GM19324 (cell line): ENCODE measurements around the gene GRIK1.
"Not testable (repeated sequence)": the region's sequence is repeated elsewhere in the genome, so short reads cannot be mapped to it uniquely, and the experiment has no call there.

Experiments used
- ATAC-seq: cut with Tn5 transposase; IDR thresholded peaks from one replicate; pipeline ENCODE4 v1.9.1; 2021; ENCODE audit warnings: mild to moderate bottlenecking, moderate library complexity; ENCODE audit not compliant: unreplicated experiment, low FRiP score

The GRIK1 gene

DNA sequence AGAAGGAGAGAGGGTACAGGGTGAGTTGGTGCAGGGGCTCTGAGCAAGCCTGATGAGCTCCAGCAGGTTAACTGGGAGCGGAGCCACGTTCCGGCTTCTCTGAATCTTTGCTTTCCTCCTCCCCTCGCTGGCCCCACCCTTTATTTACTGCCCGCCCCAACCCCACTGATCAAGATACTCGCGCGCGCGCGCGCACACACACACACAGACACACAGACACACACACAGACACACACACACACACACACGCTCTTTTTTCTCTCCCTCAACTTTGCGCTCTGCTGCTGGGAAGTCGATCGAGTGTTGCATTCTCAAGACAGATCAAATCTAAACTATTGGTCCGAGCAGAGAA lies at the start of gene GRIK1:
GRIK1 (minus strand) TSS at position 73 of the 352 bp plus-strand sequence.
- no peak for ATAC-seq

DNA sequence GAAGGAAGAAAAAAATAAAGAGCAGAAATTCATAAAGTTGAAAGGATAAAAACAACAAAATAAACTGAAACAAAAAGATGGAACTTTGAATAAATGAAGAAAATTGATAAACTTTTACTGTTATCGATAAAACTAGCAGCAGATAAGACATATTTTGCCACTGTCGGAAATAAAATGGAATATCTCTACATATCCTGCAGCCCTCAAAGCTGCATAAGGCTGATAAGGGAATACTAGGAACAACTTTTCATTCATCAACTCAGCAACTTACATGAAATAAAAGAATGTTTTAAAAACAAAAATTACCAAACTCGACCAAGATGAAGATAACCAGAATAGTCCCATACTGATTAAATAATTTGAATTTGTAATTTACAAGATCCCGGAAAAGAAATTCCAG lies 48.0 kb upstream of the GRIK1 start:
- ATAC-seq = no peak

DNA sequence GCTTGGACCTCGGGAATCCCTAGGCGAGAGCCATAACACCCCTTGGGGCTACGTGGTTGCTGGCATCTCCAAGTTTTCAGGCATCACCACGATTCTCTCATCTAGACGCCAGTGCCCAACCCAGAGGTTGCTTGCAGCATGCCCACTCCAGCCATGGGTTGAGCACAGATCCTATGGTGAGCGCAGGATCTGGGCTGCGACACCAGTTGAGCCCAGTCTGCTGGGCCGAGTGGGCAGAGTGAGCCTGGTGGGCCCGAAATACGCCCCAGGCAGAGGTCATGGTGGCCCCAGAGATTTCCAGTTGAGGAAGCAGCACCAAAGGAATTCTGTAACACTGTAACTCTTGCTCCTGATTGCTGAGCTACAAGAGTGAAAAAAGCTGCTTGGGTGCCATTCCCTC lies 46.1 kb upstream of the GRIK1 start:
- no peak for ATAC-seq

DNA sequence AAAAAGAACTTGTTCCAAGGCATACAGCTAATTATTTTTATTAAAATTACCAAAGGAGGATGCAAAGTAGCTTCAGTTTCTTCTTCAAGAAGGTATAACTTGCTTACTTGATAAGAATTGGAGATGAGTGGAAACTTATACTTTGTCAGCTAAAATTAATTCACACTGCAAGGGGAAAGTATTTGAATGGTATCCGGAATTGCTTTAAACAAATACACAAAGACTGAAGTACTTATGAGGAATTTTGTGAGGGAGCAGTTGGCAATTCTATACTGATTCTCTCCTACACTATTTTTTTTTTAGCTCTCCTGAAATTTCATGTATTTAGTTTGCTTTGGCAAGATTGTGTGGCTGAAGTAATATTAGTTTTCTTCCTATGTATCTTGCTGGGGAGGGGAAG lies 39.2 kb upstream of the GRIK1 start:
- no peak for ATAC-seq

DNA sequence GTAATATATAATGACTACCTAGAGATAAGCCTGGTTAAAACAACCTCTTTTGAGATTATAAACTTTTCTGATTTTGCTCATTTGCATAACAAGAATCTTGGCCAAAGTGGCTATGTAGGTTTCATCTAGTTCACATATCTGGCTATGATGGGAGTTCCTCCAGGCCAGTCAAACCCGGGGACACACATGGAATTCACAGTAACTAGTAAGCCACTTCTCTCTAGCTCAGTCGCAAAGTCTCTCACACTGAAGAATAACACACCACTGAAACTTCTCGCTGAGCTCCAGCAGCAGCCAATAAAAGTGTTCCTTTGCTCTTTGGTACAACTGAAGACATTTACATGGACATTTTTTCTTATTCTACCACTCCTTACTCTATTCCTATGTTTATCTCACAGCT lies 36.0 kb upstream of the GRIK1 start:
- no peak for ATAC-seq

DNA sequence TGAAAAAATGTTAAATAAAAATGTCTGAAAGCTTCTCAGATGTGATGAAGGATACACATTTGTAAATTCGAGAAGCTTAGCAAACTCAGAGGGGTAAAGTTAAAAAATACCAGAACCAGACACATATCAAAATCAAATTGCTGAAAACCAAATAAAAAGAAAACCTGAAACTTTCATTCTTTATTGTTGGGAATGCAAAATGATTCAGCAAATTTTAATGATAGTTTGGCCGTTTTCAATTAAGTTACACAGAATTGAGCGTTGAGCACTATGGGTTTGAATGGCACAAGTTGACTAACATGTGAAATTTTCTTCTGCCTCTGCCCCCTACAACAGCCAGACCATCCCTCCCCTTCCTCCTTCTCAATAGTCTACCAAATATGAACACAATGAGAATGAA lies 33.5 kb upstream of the GRIK1 start:
- ATAC-seq = no peak

DNA sequence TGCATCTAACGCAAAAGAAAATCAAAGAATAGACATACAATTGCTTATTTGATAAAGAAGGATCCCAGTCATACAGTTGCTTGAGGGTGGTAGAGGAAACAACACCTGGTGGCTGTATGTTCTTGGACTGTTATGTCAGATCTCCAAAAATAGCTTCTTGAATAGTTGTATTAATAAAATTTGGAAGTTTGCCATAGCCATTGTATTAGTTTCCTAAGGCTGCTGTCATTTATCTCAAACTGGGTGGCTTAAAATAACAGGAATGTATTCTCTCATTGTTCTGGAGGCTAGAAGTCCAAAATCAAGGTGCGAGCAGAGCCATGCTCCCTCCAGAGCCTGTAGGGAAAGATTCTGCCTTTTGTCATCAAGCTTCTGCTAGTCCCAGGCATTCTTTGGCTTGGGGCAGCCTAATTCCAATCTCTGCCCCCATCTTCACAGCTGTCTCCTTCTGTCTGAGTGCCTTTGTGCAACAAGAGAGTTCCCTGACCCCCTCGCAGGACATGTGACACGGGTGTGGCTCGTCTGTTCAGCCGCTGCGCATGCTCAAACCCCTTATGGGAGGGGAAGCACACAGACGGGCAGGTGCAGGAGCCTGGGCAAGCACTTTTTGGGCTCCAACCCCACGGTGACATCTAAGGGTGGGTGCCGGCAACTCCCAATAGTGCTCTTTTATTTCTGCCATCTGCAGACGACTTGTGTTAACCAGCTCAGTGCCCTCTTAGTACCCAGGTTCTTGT lies 21.7 kb upstream of the GRIK1 start:
- ATAC-seq = no peak

DNA sequence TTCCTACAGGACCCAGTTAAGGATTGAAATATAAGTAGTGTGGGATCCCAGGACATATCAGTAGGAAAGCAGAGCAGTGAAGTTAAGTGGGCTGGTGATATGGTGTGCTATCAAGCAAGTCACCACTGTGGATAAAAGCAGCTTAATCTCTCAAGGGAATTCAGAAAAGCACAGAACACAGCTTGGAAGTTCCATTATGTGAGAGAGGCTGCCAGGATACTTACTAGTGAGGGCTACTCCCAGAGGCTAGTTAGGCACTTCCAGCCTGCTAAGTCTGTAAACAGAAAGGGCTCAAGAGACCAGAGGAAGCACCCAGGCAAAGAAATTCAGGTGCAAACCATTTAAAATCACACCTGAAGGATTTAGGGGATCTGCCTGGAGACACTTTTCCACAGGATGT lies 18.8 kb upstream of the GRIK1 start:
- no peak for ATAC-seq

DNA sequence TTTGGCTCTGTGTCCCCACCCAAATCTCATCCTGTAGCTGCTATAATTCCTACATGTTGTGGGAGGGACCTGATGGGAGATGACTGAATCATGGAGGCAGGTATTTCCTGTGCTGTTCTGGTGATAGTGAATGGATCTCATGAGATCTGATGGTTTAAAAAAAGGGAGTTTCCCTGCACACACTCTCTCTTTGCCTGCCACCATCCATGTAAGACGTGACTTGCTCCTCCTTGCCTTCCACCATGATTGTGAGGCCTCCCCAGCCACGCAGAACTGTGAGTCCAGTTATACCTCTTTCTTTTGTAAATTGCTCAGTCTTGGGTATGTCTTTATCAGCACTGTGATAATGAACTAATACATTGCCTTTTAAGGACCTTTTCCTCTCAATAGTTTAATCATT lies 18.2 kb upstream of the GRIK1 start:
- ATAC-seq = not testable (repeated sequence)

DNA sequence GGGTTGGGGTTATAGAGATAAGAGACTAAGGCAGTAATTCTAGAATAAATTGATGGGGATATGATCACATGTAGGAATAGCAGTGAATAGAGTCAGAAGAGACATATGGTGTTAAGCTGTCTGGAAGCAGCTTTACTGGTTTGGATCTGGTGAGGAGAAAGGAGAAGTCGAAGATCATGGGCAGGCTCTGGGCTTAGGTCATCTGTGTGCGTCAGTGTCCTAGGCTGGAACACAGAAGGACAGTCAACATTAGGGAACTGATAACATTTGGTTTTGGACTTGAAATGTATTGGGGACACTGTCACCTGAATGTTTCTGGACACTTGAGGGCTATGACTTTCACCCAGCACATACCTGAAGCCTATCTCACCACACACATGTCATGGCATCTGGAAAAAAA lies 13.9 kb upstream of the GRIK1 start:
- no peak for ATAC-seq

DNA sequence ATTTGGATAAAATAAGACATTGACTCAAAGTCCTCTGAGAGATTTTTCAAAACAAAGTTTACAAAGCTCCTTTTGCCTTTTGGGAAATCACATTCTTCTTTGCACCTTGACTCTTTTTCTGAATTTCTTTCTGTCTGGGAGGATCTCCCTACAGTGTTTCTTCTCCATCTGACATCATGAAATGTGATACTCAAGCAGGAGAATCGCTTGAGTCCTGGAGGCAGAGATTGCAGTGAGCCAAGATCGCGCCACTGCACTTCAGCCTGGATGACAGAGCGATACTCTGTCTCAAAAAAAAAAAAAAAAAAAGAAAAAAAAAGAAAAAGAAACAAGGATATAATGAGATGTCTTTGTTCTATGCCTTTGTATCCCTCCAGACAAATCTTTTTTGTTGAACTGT lies 13.3 kb upstream of the GRIK1 start:
- no peak for ATAC-seq

DNA sequence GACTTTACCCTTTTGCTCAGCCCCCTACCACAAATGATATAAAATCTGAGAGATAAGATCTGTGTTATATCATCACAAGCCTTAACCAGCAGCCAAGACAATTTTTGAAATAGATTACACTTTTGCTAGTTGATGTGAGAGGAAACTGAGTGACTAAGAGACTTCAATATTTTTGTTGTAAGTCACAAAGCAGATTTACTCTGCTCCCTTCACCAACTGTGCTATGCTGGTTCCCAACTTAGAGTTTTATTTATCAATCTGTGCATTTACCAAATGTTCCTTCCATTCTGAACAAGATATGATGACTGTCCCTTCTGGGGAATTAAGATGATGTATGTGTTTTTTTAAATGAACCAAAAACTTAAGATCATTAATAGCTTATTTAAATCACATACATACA lies 12.1 kb upstream of the GRIK1 start:
- no peak for ATAC-seq

DNA sequence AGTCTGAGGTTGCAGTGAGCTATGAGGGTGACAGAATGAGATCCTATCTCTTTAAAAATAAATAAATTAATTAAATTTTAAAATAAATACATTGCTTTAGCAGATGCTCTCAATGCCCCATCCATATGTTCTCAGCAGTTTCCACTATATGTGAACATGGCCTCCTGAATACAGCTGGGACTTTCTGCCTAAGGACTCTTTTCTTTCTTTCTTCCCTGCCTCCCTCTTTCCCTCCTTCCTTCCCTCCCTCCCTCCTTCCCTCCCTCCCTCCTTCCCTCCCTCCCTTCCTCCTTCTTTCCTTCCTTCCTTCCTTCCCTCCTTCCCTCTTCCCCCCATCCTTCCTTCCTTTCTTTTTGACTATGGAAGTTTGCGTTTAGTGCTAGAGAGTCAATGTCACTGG lies 10.2 kb upstream of the GRIK1 start:
- no peak for ATAC-seq

DNA sequence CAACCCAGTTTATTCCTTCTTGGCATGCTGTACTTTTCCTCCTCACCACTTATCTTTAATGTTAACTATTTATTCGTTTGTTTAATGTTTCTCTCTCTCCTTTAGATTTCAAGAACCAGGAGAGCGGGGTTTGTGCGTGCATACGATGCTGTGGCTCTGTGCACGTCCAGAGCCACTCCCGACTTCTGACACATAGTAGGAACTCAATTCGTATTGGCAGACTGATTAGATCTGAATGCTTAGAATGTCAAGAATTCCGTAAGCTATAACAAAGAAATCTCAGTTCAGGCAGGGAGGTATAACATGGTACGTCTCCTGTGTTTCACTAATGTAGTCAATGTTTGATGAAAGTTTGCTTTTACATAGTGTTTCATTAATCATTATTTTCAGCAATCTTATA lies 7.3 kb upstream of the GRIK1 start:
- ATAC-seq = no peak

DNA sequence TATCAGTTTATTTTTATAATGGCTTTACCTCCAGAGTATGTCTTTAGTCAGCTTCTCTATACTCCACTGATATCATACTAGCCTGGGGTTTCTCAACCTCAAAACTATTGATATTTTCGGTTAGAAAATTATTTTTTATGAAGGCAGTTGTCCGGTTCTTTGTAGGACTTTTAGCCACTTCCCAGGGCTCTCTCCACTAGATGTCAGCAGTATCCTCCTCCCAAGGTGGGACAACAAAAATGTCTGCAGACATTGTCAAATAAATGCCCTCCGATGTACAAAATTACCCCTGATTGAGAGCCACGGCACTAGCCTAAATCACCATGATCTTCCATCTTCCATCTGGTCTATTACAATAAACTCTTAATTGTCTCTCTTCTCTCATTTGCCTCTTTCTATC lies 4.1 kb upstream of the GRIK1 start:
- no peak for ATAC-seq

DNA sequence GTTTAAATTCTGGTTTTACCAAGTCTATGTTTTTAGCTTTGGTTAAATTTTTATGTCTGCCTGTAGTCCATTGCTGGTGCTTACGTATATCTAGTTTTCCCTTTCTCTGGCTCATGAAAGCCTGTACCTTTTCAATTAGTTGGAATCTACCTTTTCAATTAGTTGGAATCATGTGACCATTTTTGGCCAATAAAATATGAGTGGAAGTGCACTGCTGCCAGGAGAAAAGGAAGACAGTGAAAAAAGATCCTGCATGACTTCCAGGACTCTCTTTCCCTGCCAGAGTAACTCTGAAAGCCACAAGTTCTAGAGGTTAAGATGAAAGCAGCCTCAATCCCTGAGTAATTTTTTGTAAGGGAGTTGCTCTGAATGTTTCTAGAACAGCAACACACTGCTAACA lies 2.2 kb upstream of the GRIK1 start:
- no peak for ATAC-seq

DNA sequence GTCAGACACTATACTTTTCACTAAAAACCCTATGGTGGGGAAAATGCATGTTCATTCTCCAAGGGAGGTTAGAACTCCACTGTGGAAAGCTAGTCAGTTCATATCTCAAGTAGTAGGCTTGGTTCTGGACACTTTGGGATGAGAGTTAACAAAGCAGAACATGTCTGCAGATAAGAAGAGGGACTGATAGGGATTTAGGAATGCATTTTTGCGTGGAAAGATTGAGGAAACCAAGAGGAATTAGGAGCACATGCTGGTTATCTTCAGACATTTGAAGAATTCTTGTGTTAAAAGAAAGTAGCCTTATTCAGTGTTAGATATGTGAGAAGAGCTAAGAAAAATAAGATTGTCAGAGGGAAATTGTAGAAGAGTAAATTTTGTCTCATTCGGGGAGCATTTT lies 1.2 kb upstream of the GRIK1 start:
- no peak for ATAC-seq

DNA sequence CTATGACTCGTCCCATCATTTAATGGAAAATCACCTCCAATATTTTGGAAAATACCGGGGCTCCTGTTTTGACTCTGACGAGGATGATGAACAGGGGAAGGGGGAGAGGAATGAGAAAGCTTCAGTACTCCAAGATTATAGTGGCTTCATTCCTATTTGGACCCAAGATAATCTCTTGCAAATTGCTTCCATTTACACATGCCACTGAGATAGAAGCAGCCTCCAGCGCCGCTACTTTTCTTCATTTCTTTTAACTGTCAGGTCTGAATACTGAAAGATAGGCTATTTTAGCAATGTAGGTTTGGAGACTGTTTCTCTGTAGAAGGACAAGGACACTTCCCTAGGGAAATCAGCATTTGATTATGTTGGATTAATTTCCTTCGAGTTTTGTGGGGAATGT lies 565 bp upstream of the GRIK1 start:
- ATAC-seq = no peak

DNA sequence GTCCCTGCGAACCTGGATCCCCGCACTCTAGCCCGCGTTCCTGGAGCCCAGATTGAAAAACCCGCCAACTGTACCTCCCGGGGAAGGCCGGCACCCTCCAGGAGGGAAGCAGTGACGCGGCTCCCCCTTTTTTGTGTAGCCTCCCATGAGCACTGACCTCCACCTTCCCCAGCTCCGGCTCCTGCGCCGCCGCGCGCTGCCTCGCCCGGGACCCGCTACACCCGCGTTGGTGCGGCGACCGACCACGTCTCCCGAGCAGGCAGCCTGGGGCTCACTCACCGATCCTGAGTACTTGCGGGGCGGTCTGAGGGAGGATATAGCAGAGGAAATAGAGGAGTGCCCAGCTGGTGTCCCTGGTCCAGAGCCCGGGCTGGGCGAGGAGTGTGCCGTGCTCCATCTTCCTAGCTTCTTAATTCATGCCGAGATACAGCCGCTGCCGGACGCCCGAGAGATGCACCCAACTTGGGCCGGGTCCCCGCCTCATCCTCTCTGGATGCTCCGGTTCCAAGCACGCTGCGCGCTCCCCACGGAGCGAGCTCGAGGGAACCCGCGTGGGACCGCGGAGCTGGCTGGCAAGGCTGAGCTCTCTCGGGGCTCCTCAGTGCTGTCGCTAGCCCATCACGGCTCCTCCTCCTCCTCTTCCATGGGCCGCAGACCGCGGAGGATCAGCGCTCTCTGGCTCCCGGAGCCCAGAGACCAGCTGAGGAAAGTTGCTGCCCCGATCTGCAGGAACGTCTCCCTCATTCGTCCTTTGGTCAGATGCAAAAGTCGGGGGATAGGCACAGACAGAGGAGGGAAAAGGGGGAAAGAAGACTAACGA lies 482 bp downstream of the GRIK1 start:
- ATAC-seq = no peak

DNA sequence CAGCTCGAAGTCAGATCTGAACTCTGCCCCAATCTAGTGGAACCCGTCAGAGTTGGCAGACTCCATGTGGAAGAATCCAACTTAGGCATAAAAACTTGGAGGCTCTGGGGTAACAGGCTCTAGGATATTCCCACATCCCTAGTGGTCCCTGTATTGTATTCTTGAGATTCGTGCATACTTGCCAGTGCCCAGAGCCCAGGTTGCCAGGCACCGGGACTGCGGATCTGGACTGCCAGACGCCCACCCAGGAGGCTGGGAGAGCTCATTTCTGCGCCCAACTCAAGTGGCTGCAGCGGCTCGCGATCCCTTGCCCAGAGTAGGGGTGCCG lies 1.1 kb downstream of the GRIK1 start:
- no peak for ATAC-seq

DNA sequence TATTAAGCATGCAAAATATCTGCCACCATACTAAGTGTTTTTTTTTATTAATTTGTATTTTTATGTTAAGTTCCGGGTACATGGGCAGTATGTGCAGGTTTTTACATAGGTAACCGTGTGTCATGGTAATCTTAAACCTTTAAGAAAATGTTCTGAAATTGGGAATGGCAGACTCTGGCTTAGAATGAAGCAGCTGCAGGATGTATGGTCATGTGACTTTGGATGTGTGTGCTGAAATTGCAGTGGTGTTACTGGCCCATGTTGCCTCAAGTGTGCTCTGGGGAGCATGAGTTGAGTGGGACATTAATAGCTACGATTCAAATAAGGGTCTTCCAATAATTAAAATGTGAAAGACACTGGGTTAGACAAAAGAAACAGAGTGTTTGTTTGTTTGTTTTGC lies 6.7 kb downstream of the GRIK1 start:
- ATAC-seq = no peak

DNA sequence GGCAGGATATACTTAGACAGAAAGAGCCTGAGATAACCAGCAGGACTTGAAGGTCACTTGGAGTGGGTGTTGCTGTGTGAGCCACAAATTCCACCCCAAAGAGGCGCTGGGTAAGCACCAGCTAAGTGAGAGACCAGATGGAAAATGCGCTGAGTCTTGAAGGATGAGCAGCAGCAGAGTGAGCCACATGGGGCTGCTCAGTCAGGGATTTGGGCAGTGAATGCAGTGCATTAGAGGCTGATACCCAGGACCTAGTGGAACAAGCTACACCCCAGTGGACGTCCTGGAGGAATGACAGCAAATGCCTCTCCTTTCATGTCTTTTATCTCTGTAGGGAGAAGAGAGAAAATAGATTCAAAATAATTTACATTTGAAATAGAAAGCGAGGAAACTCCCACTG lies 11.3 kb downstream of the GRIK1 start:
- ATAC-seq = no peak
